GM18907 (cell line): Measurements from ENCODE around the gene HLCS.

ENCODE experiments used
- ATAC-seq: cut with Tn5 transposase; IDR thresholded peaks from one replicate; pipeline ENCODE4 v1.9.1; 2021; ENCODE audit warnings: mild to moderate bottlenecking, moderate library complexity; ENCODE audit not compliant: unreplicated experiment

The HLCS gene

GRCh38 chr21:36706951-36707762 is 259.3 kb downstream of the HLCS start:
- no peak for ATAC-seq

GRCh38 chr21:36706482-36706852 is 260.0 kb downstream of the HLCS start:
- no peak for ATAC-seq

GRCh38 chr21:36705679-36706481 is 260.6 kb downstream of the HLCS start:
- ATAC-seq = no peak

- ATAC-seq = no peak
Observed at GRCh38 chr21:36704958-36705678, 261.4 kb downstream of the HLCS start.

- ATAC-seq = no peak
Observed at GRCh38 chr21:36704281-36704957, 262.1 kb downstream of the HLCS start.

- no peak for ATAC-seq
Observed at GRCh38 chr21:36703626-36704280, 262.7 kb downstream of the HLCS start.

- no peak for ATAC-seq
Observed at GRCh38 chr21:36703123-36703522, 263.3 kb downstream of the HLCS start.

GRCh38 chr21:36702622-36702968 is 263.9 kb downstream of the HLCS start:
- no peak for ATAC-seq

GRCh38 chr21:36701756-36702621 is 264.5 kb downstream of the HLCS start:
- no peak for ATAC-seq

GRCh38 chr21:36700971-36701755 is 265.3 kb downstream of the HLCS start:
- no peak for ATAC-seq
